Measurements from ENCODE around the gene PMF1. TPM values are rescaled to one million over a fixed set of nuclear protein-coding genes. Genes with fewer than 3 reads are reported as not detected.

The PMF1 gene
- total and polyA plus RNA-seq, 4 donors, result 24.7 to 63.5 (median 36.9) TPM

- TF ChIP-seq HNF4A (conservative IDR thresholded peaks at IDR 0.05) (no peak), FOXA2 (IDR thresholded peaks at IDR 0.05) (no peak), MAX (IDR thresholded peaks at IDR 0.05) (no peak), ZBTB33 (IDR thresholded peaks at IDR 0.05) (no peak), NR2F2 (IDR thresholded peaks at IDR 0.05) (no peak), RXRA (IDR thresholded peaks at IDR 0.05) (no peak), SP1 (IDR thresholded peaks at IDR 0.05) (no peak), RAD21 (IDR thresholded peaks at IDR 0.05) (no peak), YY1 (IDR thresholded peaks at IDR 0.05) (no peak), FOXA1 (IDR thresholded peaks at IDR 0.05) (no peak), CTCF (IDR thresholded peaks at IDR 0.05; ENCODE audit: low read depth, low read length, missing input control) (no peak)
- no peak overlapping the region for H3K27ac ChIP-seq (ENCODE audit: low read depth in 1 of 2, low read length in 2 of 2)
- DNase-seq (ENCODE audit: low spot score), result no peak
Observed at GRCh38 chr1:156176610-156177210, 36.1 kb upstream of the PMF1 start.

GRCh38 chr1:156177919-156178654 is 34.7 kb upstream of the PMF1 start:
- H3K9me3 ChIP-seq (ENCODE audit: control insufficient read depth in 4 of 4, low read length in 3 of 4), result no peaks in the 10 kb centered on the region
- TF ChIP-seq RAD21 (IDR thresholded peaks at IDR 0.05) (no peak), SP1 (IDR thresholded peaks at IDR 0.05) (no peak)
- H3K36me3 ChIP-seq (ENCODE audit: control insufficient read depth in 4 of 4, insufficient read depth in 3 of 4, low read depth in 1 of 4, low read length in 3 of 4), result no peaks in the 10 kb centered on the region
- no peak overlapping the region for H3K4me3 ChIP-seq (ENCODE audit: low read depth in 1 of 3, low read length in 3 of 3)
- DNase-seq (ENCODE audit: low spot score), result no peak
- peaks cover 0 to 3% (median 0%) of the 10 kb centered on the region in 4 donors for H3K4me1 ChIP-seq (ENCODE audit: control insufficient read depth in 4 of 4, insufficient read depth in 4 of 4, low read length in 3 of 4)
- no peaks in the 10 kb centered on the region for H3K27me3 ChIP-seq (ENCODE audit: control insufficient read depth in 4 of 4, insufficient read depth in 4 of 4, low read length in 3 of 4)
- no peak overlapping the region for H3K27ac ChIP-seq (ENCODE audit: low read depth in 1 of 2, low read length in 2 of 2)
- no peak overlapping the region for H3K9ac ChIP-seq (ENCODE audit: low read depth in 1 of 2, low read length in 2 of 2)
- 90% methylated on average over 7 of the region's 7 CpGs for WGBS

More at GRCh38 chr1:156176610-156177210, 36.1 kb upstream of the PMF1 start:
- WGBS, result 95% methylated on average over 12 of the region's 12 CpGs
- Histone ChIP-seq H3K9ac (ENCODE audit: low read depth in 1 of 2, low read length in 2 of 2) (no peak overlapping the region), H3K4me1 (ENCODE audit: control insufficient read depth in 4 of 4, insufficient read depth in 4 of 4, low read length in 3 of 4) (no peaks in the 10 kb centered on the region), H3K4me3 (ENCODE audit: low read depth in 1 of 3, low read length in 3 of 3) (no peak overlapping the region), H3K9me3 (ENCODE audit: control insufficient read depth in 4 of 4, low read length in 3 of 4) (no peaks in the 10 kb centered on the region), H3K36me3 (ENCODE audit: control insufficient read depth in 4 of 4, insufficient read depth in 3 of 4, low read depth in 1 of 4, low read length in 3 of 4) (no peaks in the 10 kb centered on the region), H3K27me3 (ENCODE audit: control insufficient read depth in 4 of 4, insufficient read depth in 4 of 4, low read length in 3 of 4) (no peaks in the 10 kb centered on the region)

- Histone ChIP-seq H3K27me3 (ENCODE audit: control insufficient read depth in 4 of 4, insufficient read depth in 4 of 4, low read length in 3 of 4) (no peaks in the 10 kb centered on the region), H3K4me3 (ENCODE audit: low read depth in 1 of 3, low read length in 3 of 3) (no peak overlapping the region), H3K4me1 (ENCODE audit: control insufficient read depth in 4 of 4, insufficient read depth in 4 of 4, low read length in 3 of 4) (peaks cover 0 to 13% (median 9%) of the 10 kb centered on the region in 4 donors), H3K27ac (ENCODE audit: low read depth in 1 of 2, low read length in 2 of 2) (no peak overlapping the region), H3K36me3 (ENCODE audit: control insufficient read depth in 4 of 4, insufficient read depth in 3 of 4, low read depth in 1 of 4, low read length in 3 of 4) (no peaks in the 10 kb centered on the region), H3K9me3 (ENCODE audit: control insufficient read depth in 4 of 4, low read length in 3 of 4) (no peaks in the 10 kb centered on the region), H3K9ac (ENCODE audit: low read depth in 1 of 2, low read length in 2 of 2) (no peak overlapping the region)
- no peak for DNase-seq (ENCODE audit: low spot score)
- WGBS, result 97% methylated on average over 3 of the region's 3 CpGs
- no peak for TF ChIP-seq HNF4A (conservative IDR thresholded peaks at IDR 0.05)
- no peak for TF ChIP-seq HNF4G (IDR thresholded peaks at IDR 0.05)
- no peak for TF ChIP-seq JUND (IDR thresholded peaks at IDR 0.05)
- no peak for TF ChIP-seq NR2F2 (IDR thresholded peaks at IDR 0.05)
- no peak for TF ChIP-seq ZBTB33 (IDR thresholded peaks at IDR 0.05)
- no peak for TF ChIP-seq RAD21 (IDR thresholded peaks at IDR 0.05)
- TF ChIP-seq SP1 (IDR thresholded peaks at IDR 0.05), result no peak
- no peak for TF ChIP-seq REST (IDR thresholded peaks at IDR 0.05)
- no peak for TF ChIP-seq FOXA1 (IDR thresholded peaks at IDR 0.05)
- no peak for TF ChIP-seq MAX (IDR thresholded peaks at IDR 0.05)
- TF ChIP-seq TAF1 (conservative IDR thresholded peaks at IDR 0.05), result no peak
- TF ChIP-seq FOXA2 (IDR thresholded peaks at IDR 0.05), result no peak
- TF ChIP-seq RXRA (IDR thresholded peaks at IDR 0.05), result no peak
Observed at GRCh38 chr1:156180471-156180870, 32.3 kb upstream of the PMF1 start.

Data from liver (tissue), 9 donors.